Tibial artery (tissue), 4 donors: ENCODE data around the gene MADD.

ENCODE experiments used
- DNase-seq, 2 donors: peaks; one replicate each; pipeline ENCODE4 v3.0.0-alpha.2; 2019
- H3K27ac ChIP-seq, 2 donors: fragments of 200-600 bp; sonication (generic) in 1 of 2; 1 replicate in 1 of 2; 2 replicates in 1 of 2; pipeline ENCODE4 v1.5.1; 2018 to 2019; ENCODE audit warnings: mild to moderate bottlenecking in 1 of 2
- H3K27me3 ChIP-seq, 2 donors: fragments of 200-600 bp; sonication (generic) in 1 of 2; one replicate each; pipeline versions ENCODE4 v1.5.1 to v1.6.0; 2016 to 2019
- H3K36me3 ChIP-seq, 3 donors: fragments of 200-600 bp; sonication (generic) in 2 of 3; one replicate each; pipeline ENCODE4 v1.5.1; 2016 to 2019; ENCODE audit warnings: mild to moderate bottlenecking in 2 of 3
- H3K4me1 ChIP-seq, 4 donors: fragments of 200-600 bp; sonication (generic) in 2 of 4; 1 replicate in 3 of 4; 2 replicates in 1 of 4; pipeline ENCODE4 v1.5.1; 2016 to 2019
- H3K4me3 ChIP-seq, 2 donors: fragments of 200-600 bp; sonication (generic) in 1 of 2; 1 replicate in 1 of 2; 2 replicates in 1 of 2; pipeline ENCODE4 v1.5.1; 2018 to 2019; ENCODE audit warnings: mild to moderate bottlenecking in 2 of 2
- H3K9me3 ChIP-seq, 3 donors: fragments of 200-600 bp; sonication (generic) in 1 of 3; one replicate each; pipeline ENCODE4 v1.5.1; 2016 to 2019
- intact Hi-C: fragments of 100-400 bp; cut with DNase I; formaldehyde crosslinking; loops from one replicate; pipeline ENCODE4 v1.15.0; 2023; ENCODE audit warnings: low total_unique reads
- TF ChIP-seq, protein P1 (sequence below), 2 experiments: fragments of 200-600 bp in 1 of 2; fragments of 450-650 bp in 1 of 2; IDR thresholded peaks; one replicate each; pipeline ENCODE4 v1.5.1; 2017 to 2019; ENCODE audit warnings: antibody characterized with exemption in 2 of 2, mild to moderate bottlenecking in 1 of 2, moderate library complexity in 1 of 2

Gene MADD

DNA sequence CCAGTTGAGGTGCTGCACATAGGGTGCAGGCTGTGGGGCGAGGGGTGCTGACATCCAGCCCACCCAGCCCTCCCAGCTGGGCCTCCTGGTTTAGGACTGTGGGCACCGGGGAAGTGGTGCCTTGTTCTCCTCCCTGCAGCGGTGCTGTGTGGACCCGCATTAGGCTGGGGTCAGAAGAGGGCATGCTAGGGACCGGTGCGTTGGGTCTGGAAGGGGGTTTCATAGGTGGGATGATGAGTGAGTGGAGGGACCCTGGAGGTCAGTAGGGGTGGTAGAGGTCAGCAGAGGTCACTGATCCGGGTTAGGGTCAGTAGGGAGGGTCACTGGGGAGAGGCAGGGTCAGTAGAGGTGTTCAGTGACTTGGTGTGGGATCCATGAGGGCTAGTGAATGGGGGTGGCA is 89.2 kb downstream of the MADD start:
- H3K9me3 ChIP-seq, result no peaks in the 10 kb centered on the region

DNA sequence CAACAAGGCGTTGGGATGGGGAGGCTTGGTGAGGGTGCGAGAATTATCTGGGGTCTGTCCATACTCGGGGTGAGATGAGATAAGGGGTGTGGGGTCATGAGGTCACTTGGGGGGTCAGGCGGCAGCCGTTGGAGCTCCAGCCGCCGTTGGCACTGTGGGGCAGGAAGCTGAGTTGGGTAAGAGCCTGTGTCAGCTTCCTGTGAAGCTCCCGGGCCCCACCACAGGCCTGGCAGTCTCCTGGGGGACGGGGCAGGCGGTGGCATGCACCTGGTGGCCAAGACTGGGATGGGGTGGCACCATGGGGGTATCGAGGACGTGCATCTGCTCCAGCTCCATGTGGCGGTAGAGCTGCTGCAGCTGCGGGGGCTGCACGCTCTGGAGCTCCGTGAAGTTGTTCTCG is 89.7 kb downstream of the MADD start:
- H3K27me3 ChIP-seq, result peaks cover 0 to 4% of the 10 kb centered on the region in 2 donors
- H3K36me3 ChIP-seq, result no peaks in the 10 kb centered on the region
- H3K4me3 ChIP-seq, result no peak overlapping the region
- TF ChIP-seq, protein P1, sequence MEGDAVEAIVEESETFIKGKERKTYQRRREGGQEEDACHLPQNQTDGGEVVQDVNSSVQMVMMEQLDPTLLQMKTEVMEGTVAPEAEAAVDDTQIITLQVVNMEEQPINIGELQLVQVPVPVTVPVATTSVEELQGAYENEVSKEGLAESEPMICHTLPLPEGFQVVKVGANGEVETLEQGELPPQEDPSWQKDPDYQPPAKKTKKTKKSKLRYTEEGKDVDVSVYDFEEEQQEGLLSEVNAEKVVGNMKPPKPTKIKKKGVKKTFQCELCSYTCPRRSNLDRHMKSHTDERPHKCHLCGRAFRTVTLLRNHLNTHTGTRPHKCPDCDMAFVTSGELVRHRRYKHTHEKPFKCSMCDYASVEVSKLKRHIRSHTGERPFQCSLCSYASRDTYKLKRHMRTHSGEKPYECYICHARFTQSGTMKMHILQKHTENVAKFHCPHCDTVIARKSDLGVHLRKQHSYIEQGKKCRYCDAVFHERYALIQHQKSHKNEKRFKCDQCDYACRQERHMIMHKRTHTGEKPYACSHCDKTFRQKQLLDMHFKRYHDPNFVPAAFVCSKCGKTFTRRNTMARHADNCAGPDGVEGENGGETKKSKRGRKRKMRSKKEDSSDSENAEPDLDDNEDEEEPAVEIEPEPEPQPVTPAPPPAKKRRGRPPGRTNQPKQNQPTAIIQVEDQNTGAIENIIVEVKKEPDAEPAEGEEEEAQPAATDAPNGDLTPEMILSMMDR (IDR thresholded peaks at IDR 0.05), result no peak
- intact Hi-C loops, result loop anchor here (10.0 kb wide), 1 partner anchor 465 kb away; no protein-coding TSS in a partner anchor
- DNase-seq, result no peak
- no peaks in the 10 kb centered on the region for H3K9me3 ChIP-seq
- no peak overlapping the region for H3K27ac ChIP-seq
- peaks cover 0 to 10% (median 4%) of the 10 kb centered on the region in 4 donors for H3K4me1 ChIP-seq

More for the DNA sequence above, 89.2 kb downstream of the MADD start:
- Histone ChIP-seq H3K27me3 (no peaks in the 10 kb centered on the region), H3K4me3 (no peak overlapping the region), H3K36me3 (no peaks in the 10 kb centered on the region), H3K4me1 (peaks cover 0 to 11% (median 4%) of the 10 kb centered on the region in 4 donors), H3K27ac (no peak overlapping the region)
- intact Hi-C loops, result loop anchor here (10.0 kb wide), 1 partner anchor 464 kb away; no protein-coding TSS in a partner anchor
- TF ChIP-seq, protein P1 (IDR thresholded peaks at IDR 0.05), result no peak
- DNase-seq, result no peak

DNA sequence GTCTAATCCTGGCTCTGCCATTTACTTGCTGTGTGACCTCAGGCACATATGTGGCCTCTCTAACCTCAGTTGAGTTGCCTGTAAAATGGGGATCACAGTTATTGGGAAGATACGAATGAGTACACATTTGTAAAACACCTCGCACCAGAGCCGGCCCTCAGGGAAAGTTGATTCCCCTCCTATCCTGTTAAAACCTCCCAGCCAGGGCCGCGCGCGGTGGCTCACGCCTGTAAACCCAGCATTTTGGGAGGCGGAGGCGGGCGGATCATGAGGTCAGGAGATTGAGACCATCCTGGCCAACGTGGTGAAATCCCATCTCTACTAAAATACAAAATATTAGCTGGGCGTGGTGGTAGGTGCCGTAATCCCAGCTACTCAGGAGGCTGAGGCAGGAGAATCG is 90.4 kb downstream of the MADD start:
- Histone ChIP-seq H3K36me3 (no peaks in the 10 kb centered on the region), H3K9me3 (no peaks in the 10 kb centered on the region), H3K4me3 (no peak overlapping the region), H3K27me3 (peaks cover 0 to 10% of the 10 kb centered on the region in 2 donors), H3K27ac (no peak overlapping the region), H3K4me1 (peaks cover 0 to 3% (median under 1%) of the 10 kb centered on the region in 4 donors)
- TF ChIP-seq, protein P1 (IDR thresholded peaks at IDR 0.05), result no peak
- no peak for DNase-seq
- intact Hi-C loops, result no loop called here

DNA sequence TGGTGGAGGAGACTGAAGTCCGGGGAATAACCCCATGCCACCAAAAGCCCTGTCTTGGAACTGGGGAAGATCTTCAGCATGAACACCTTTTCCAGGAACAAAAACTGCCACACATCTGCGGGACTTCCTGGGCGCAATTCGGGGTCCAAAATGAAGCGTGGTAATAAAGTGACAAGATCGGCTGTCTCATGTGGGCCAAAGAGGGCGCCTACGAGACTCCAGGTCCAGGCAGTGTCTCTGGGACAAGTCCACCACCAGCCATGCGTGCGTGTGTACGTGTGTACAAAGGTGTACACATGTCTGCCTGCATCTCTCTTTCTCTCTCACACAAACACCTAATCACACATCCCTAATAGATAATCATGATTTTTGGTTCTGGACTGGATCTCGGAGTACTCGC is 91.5 kb downstream of the MADD start:
- Histone ChIP-seq H3K4me1 (no peaks in the 10 kb centered on the region), H3K9me3 (no peaks in the 10 kb centered on the region), H3K27ac (no peak overlapping the region), H3K36me3 (no peaks in the 10 kb centered on the region), H3K4me3 (no peak overlapping the region), H3K27me3 (peaks cover 0 to 11% of the 10 kb centered on the region in 2 donors)
- intact Hi-C loops, result no loop called here
- DNase-seq, result no peak
- TF ChIP-seq, protein P1 (IDR thresholded peaks at IDR 0.05), result no peak

DNA sequence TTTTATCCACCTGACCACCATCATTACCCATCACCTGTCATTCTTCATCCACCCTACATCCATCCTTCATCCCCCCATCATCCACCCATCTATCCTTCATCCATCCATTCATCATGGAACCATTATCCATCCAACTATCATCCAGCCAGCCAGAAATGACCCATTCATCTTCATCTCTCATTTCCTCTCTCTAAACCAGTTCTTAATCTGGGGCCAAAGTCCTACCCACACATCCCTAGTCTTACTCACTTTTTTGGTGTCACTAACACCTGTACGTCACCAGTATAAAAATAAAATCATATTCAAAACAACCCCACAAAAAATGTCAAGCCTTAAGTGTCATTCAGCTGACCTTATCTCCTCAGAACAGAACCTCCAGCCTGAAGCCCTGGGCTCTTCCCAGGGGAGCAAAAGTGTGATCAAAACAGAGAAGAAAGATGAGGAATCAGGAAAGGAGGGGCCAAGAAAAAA is 96.1 kb downstream of the MADD start:
- no peak overlapping the region for H3K27ac ChIP-seq
- peaks cover 0 to 11% of the 10 kb centered on the region in 2 donors for H3K27me3 ChIP-seq
- intact Hi-C loops, result no loop called here
- no peaks in the 10 kb centered on the region for H3K36me3 ChIP-seq
- H3K9me3 ChIP-seq, result no peaks in the 10 kb centered on the region
- no peak for DNase-seq
- H3K4me3 ChIP-seq, result no peak overlapping the region
- H3K4me1 ChIP-seq, result no peaks in the 10 kb centered on the region
- TF ChIP-seq, protein P1 (IDR thresholded peaks at IDR 0.05), result no peak

DNA sequence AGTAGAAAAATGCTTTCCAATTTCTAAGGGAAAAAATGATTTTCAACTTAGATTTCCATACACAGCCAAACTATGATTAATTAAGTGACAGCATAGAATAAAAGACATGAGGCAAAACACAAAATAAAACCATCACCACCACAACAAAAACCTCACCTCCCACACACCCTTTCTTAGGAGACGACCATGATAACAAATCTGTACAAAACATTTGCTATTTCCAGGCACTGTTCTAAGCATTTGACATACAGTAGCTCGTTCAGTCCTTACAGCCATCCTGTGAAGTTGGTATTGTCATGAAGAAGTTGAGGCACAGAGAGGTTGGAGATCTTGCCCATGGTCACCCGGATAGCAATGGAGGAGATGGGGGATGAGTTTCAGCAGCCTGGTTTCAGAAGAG is 99.7 kb downstream of the MADD start:
- Histone ChIP-seq H3K36me3 (no peaks in the 10 kb centered on the region), H3K9me3 (no peaks in the 10 kb centered on the region), H3K4me3 (no peak overlapping the region), H3K27me3 (peaks cover 0 to 6% of the 10 kb centered on the region in 2 donors), H3K4me1 (no peaks in the 10 kb centered on the region), H3K27ac (no peak overlapping the region)
- DNase-seq, result no peak
- TF ChIP-seq, protein P1 (IDR thresholded peaks at IDR 0.05), result no peak
- intact Hi-C loops, result loop anchor here (10.0 kb wide), 1 partner anchor 485 kb away; no protein-coding TSS in a partner anchor
